Measurements from ENCODE around the gene EHBP1. TPM values are rescaled to one million over a fixed set of nuclear protein-coding genes. Genes with fewer than 3 reads are reported as not detected.

The EHBP1 gene
- polyA plus RNA-seq, 3 donors, result 4.2 to 6.1 (median 6.0) TPM

GRCh38 chr2:62698653-62699052, 6.9 kb upstream of the EHBP1 start:
- H3K27me3 Mint-ChIP-seq (ENCODE audit: low read depth in 3 of 3), result peaks cover 0 to 6% (median 0%) of the 10 kb centered on the region in 3 donors
- H3K27me3 ChIP-seq (ENCODE audit: control insufficient read depth in 2 of 2, insufficient read depth in 2 of 2, low read length in 2 of 2), result no peaks in the 10 kb centered on the region
- H3K4me3 Mint-ChIP-seq, result no peak overlapping the region
- no peaks in the 10 kb centered on the region for H3K9me3 ChIP-seq (replicated peaks in 1 of 2; ENCODE audit: control insufficient read depth in 1 of 2, insufficient read depth in 1 of 2, low read length in 2 of 2)
- 75% methylated on average over 1 of the region's 1 CpG for WGBS (ENCODE audit: insufficient coverage)
- no peaks in the 10 kb centered on the region for H3K36me3 Mint-ChIP-seq
- intact Hi-C loops (cut with micrococcal nuclease), result no loop called here
- no peaks in the 10 kb centered on the region for H4K20me1 ChIP-seq (ENCODE audit: insufficient read depth, low read length)
- no peak overlapping the region for H3K9ac ChIP-seq (ENCODE audit: insufficient read depth, low read length, poor library complexity, severe bottlenecking)
- H3K4me2 ChIP-seq (replicated peaks; ENCODE audit: extremely low read depth, low read length, poor library complexity, severe bottlenecking), result no peak overlapping the region
- H3K4me1 ChIP-seq (ENCODE audit: control insufficient read depth in 1 of 2, insufficient read depth in 2 of 2, low read length in 2 of 2), result no peaks in the 10 kb centered on the region
- H2AFZ ChIP-seq (ENCODE audit: insufficient read depth, low read depth, low read length, poor library complexity, severe bottlenecking), result no peak overlapping the region
- H3K9me3 Mint-ChIP-seq, result peaks cover 0 to 2% (median 0%) of the 10 kb centered on the region in 7 donors
- H3K36me3 ChIP-seq (replicated peaks in 1 of 2; ENCODE audit: control insufficient read depth in 1 of 2, insufficient read depth in 2 of 2, low read length in 2 of 2), result no peaks in the 10 kb centered on the region
- DNase-seq, result no peak
- no peaks in the 10 kb centered on the region for H3K79me2 ChIP-seq (ENCODE audit: insufficient read depth, low read length)
- TF ChIP-seq CTCF (IDR thresholded peaks at IDR 0.05), result no peak
- no peak overlapping the region for H3K27ac ChIP-seq (ENCODE audit: low read depth in 1 of 2, low read length in 2 of 2)
- no peak overlapping the region for H3K4me3 ChIP-seq (replicated peaks in 1 of 3; ENCODE audit: low read depth in 2 of 3, low read length in 3 of 3)
- no peak overlapping the region for H3K27ac Mint-ChIP-seq
- H3K4me1 Mint-ChIP-seq, result no peaks in the 10 kb centered on the region

DNA sequence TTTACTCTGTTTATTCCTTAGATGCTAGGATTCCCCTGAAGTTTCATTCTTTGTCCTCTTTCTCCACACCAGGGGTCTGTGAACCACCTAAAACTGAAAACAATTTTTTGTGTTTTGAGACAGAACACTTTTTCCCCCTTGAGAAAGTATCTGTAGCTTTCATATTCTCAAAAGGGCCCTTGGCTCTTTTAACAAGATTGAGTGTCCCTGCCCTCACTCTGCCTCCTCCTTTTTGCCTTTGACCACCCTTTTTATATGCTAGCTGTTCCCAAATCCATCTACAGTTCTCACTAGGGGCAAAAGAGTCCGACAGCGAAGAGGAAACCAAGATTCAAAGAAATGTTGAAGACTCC, 883 bp upstream of the EHBP1 start:
- DNase-seq, result no peak
- Mint-ChIP-seq H3K9me3 (peaks cover 0 to 2% (median 0%) of the 10 kb centered on the region in 7 donors), H3K27me3 (ENCODE audit: low read depth in 3 of 3) (peaks cover 0 to 6% (median 3%) of the 10 kb centered on the region in 3 donors), H3K4me3 (peak overlapping the region; percentile 92 to 95), H3K4me1 (peaks cover 32% of the 10 kb centered on the region), H3K36me3 (peaks cover 6 to 9% of the 10 kb centered on the region in 2 donors), H3K27ac (peak overlapping the region in 6 of 7 donors; percentile 82 to 94 (median 84))
- Histone ChIP-seq H3K4me1 (ENCODE audit: control insufficient read depth in 1 of 2, insufficient read depth in 2 of 2, low read length in 2 of 2) (peaks cover 17 to 20% of the 10 kb centered on the region in 2 donors), H3K36me3 (replicated peaks in 1 of 2; ENCODE audit: control insufficient read depth in 1 of 2, insufficient read depth in 2 of 2, low read length in 2 of 2) (peaks cover 0 to 8% of the 10 kb centered on the region in 2 donors), H3K9ac (ENCODE audit: insufficient read depth, low read length, poor library complexity, severe bottlenecking) (peak overlapping the region; percentile 60), H3K4me2 (replicated peaks; ENCODE audit: extremely low read depth, low read length, poor library complexity, severe bottlenecking) (peak overlapping the region; percentile 84), H3K4me3 (replicated peaks in 1 of 3; ENCODE audit: low read depth in 2 of 3, low read length in 3 of 3) (peak overlapping the region; percentile 61 to 83 (median 71)), H2AFZ (ENCODE audit: insufficient read depth, low read depth, low read length, poor library complexity, severe bottlenecking) (peak overlapping the region; percentile 95), H3K9me3 (replicated peaks in 1 of 2; ENCODE audit: control insufficient read depth in 1 of 2, insufficient read depth in 1 of 2, low read length in 2 of 2) (no peaks in the 10 kb centered on the region), H3K27ac (ENCODE audit: low read depth in 1 of 2, low read length in 2 of 2) (peak overlapping the region in 1 of 2 donors; percentile 69), H4K20me1 (ENCODE audit: insufficient read depth, low read length) (no peaks in the 10 kb centered on the region), H3K27me3 (ENCODE audit: control insufficient read depth in 2 of 2, insufficient read depth in 2 of 2, low read length in 2 of 2) (no peaks in the 10 kb centered on the region), H3K79me2 (ENCODE audit: insufficient read depth, low read length) (no peaks in the 10 kb centered on the region)
- TF ChIP-seq CTCF (IDR thresholded peaks at IDR 0.05), result no peak
- no CpG with 5 or more reads among the region's 2 CpGs for WGBS (ENCODE audit: insufficient coverage)
- intact Hi-C loops (cut with micrococcal nuclease), result loop anchor here (5.0 to 10.0 kb wide), 4 partner anchors 510 to 1138 kb away; partner anchors contain the start of genes B3GNT2 (in 1 of the 2), CCT4 (in 1 of the 2), MDH1 (in 1 of the 2) and UGP2 (in 1 of the 2)

Data from CD14-positive monocyte (primary cell).